NCI-H226 (cell line): ENCODE data around the gene SMIM1.
"Not testable (repeated sequence)": the region's sequence is repeated elsewhere in the genome, so short reads cannot be mapped to it uniquely, and the experiment has no call there.

Experiments used
- DNase-seq: peaks from one replicate; pipeline ENCODE4 v3.0.0-alpha.2; 2015

SMIM1 gene

GRCh38 chr1:3738943-3739342 is 33.6 kb upstream of the SMIM1 start:
- no peak for DNase-seq

DNA sequence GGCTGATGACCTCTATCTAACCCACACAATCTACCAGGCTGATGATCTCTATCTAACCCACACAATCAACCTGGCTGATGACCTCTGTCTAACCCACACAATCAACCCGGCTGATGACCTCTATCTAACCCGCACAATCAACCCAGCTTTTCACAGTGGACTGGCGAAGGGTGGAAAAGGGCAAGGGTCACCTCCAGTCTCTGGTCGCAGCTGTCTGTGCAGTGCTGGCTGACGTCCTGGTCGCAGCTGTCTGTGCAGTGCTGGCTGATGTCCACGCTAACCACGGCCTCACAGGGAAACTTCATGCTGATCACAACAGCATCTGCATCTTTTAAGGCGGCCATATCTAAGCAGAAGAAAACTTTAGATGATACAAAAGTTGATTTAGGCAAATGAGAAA is 32.5 kb upstream of the SMIM1 start:
- DNase-seq, result no peak

DNA sequence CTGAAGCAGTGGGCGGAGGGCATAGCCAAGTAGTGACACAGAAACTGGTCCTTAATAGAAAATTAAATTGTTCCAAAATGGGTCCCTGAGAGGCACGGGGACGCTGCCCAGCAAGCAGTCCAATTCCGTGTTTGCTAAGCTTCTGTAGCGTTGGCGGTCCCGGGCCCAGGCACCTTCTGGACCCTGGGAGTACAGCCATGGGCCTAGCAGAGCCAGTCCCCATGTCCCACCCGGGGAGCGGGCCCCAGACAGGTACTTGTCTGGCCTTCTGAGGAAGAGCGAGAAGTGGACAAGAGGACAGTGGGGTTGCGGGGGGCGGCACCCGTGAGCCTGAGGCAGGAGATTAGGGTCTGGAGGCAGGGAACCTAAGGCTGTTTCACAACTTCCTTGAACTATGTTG is 31.8 kb upstream of the SMIM1 start:
- DNase-seq, result no peak

DNA sequence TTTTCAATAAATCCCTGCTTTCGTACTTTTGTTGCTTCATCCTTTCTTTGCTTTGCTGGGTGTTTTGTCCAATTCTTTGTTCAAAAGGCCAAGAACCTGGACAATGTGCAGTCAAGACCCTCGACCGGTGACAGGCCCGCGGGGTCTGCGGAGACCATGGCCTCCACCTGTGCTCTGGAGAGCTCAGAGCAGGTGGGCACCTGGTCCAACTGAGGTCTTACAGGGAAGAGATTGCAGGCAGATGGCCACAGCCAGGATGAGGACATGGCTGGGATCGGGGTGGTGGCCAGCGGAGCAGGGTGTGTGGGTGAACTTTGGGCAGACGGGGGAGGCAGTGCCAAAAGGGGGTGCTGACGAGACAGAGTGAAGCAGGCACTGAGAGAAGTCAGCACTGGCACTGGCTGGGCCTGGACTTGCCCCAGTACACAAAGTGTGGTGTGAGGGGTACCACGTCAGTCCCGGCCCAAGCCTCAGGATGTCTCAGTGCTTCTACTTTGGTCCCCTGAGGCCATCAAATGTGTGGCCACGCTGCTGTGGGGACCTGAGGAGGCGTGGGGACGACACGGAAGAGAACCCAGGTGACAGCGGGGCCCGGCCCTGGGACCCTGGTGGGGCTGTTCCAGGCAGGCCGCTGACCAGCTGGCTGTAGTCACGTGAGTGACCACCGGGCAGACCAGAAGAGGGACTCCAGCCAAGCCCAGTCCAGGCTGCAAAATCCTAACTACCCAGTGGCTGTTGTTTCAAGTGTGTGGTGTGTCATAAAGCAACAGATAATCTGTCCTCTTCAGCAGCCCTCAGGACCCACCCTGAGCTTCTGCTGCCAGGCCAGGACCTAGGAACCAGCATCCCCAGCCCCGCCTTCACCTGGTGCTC is 30.7 kb upstream of the SMIM1 start:
- no peak for DNase-seq

DNA sequence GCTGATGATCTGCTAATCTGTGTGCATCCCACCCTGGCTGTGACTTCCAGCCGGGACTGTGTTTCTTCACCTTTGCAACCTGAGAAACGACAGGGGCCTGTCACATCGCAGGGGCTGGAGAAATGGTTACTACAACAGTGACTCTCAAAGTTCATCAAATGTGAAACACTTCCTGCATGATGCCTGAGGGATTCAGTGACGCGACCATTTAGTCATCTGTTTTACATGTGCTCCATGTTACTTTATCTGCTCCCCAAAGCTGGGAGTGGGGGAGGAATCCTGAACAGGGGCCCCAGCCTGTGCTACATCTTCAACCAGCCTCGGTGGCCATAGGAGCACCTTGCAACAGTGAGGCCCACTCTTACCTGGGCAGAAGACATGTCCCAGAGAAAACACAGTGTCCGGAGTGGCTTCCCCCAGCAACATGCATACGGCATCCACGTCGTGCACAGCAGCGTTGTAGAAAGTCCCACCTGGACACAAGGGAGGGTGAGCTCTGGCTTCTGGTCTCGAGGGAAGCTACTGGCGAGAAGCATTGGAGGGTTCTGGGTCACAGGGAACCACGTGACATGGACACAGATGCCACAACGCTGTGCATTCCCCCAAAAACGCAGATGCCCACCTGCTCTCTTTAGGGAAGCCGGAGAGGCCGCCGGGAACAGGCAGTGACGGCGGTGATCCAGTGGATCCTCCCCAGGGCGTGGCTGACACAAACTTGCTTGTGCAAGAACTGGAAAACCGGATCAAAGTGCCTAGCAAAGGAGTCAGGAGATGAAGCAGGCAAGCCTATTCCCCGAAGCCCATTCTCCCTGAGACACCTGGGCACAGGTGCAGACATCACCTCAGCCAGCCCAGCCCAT is 29.9 kb upstream of the SMIM1 start:
- DNase-seq, result no peak

DNA sequence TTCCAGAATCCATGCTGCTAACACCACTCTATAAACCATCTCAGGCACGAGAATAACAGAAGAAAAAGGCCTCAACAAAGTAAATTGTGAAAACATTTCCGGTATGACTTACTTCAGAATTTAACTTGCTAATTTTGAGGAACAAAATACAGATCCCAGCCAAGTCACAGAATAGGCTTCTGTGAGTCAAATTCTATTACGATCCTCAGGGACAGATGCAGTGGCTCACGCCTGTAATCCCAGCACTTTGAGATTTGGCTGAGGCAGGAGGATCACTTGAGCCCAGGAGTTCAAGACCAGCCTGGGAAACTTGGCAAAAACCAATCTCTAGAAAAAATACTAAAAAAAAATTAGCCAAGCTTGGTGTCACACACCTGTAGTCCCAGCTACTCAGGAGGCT is 29.1 kb upstream of the SMIM1 start:
- DNase-seq, result no peak

GRCh38 chr1:3743826-3744225 is 28.7 kb upstream of the SMIM1 start:
- DNase-seq, result no peak

DNA sequence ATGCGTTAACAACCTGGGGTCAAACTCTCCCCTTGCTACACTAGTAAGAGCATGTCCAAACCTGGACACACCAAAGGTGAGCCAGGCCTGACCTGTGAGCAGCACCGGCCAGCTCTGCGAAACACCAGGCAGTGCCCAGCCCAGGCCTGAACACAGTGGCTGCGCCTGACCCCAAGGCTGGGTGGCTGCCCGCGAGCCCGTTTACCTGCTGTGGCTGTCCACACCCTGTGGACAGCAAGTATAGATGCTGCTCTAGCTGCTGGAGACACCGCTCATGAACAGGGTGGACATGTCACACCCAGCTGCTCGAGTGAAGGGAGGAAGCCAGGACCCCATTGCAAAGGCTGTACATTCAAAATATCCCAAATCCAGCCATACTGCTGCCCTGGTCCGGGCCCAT is 27.9 kb upstream of the SMIM1 start:
- DNase-seq, result no peak

GRCh38 chr1:3745071-3745470 is 27.5 kb upstream of the SMIM1 start:
- no peak for DNase-seq

GRCh38 chr1:3745590-3746381 is 26.8 kb upstream of the SMIM1 start:
- no peak for DNase-seq

- no peak for DNase-seq
Observed at GRCh38 chr1:3746389-3746829, 26.1 kb upstream of the SMIM1 start.

DNA sequence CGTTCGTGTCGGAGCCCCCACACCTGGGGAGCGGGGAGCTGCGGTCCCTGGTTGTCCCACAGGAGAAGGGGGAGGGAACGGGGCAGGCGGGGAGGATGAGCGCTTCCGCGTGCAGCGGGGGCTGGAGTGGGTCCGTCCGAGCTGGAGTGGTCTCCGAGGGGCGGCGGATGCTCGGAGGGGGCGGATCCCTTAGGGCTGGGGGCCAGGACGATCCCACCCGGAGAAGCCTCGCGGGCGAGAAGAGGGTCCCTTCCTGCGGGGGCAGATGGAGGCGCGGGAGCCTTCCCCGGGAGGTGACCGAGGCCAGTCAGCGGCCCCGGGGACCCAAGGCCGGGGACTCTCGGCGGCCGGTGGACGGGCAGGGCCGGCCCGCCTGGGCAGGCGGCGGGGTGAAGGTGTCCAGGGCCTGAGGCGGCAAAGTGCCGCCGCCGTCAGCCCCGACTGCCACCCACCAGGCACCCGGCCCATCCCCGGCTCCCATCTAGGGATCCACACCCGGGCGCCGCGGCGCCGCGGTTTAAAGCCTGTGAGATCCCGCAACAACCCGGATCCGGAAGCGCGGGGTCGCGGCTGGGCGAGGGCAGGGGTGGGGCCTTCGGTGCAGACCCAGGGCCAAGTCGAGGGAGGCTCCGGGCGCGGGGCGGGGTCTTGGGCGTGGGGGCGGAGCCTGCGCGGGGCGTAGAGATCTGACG is 25.6 kb upstream of the SMIM1 start:
- peak; percentile 69 for DNase-seq

DNA sequence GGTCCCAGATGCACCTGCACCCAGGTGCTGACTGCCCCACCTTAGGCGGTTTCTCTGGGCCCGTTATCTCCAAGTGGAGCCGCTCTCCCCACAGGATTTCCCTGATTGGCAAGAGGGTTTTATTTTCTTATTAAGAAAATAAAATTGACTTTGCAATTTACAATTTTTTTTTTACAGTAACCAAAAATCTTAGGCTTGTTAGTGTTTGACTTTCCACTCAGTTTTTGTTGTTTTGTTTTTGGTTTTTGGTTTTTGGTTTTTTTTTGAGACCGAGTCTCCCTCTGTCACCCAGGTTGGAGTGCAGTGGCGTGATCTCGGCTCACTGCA is 25.1 kb upstream of the SMIM1 start:
- DNase-seq, result no peak

DNA sequence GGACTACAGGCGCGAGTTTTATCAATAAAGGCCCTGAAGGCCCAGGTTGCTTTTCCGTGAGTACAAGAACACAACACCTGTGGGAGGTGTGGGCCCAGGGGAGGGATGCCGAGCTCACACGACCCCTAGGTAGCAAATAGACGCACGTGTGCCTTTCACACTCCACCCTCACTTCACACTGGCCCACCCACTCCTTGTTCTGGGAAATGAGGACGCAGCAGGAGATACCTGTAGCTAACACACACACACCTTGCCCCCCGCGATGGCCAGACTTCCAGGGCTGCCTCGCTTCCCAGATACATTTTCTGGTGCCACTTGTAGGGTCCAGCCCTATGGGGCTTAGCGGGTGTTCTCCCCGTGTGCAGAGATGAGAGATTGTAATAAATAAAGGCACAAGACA is 24.6 kb upstream of the SMIM1 start:
- DNase-seq, result no peak

DNA sequence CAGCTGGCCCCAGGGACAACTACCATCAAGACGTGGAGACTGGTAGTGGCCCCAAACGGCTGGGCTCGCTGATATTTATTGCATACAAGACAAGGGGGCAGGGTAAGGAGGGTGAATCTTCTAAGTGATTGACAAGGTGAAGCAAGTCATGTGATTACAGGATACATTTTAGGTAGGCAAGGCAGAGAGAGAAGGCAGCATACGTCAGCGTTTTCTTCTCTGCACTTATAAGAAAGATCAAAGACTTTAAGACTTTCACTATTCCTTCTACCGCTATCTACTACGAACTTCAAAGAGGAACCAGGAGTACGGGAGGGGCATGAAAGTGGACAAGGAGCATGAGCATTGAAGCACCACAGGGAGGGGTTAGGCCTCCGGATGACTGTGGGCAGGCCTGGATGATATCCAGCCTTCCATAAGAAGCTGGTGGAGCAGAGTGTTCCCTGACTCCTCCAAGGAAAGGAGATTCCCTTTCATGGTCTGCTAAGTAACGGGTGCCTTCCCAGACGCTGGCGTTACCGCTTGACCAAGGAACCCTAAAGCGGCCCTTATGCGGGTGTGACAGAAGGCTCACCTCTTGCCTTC is 24.1 kb upstream of the SMIM1 start:
- DNase-seq, result not testable (repeated sequence)

DNA sequence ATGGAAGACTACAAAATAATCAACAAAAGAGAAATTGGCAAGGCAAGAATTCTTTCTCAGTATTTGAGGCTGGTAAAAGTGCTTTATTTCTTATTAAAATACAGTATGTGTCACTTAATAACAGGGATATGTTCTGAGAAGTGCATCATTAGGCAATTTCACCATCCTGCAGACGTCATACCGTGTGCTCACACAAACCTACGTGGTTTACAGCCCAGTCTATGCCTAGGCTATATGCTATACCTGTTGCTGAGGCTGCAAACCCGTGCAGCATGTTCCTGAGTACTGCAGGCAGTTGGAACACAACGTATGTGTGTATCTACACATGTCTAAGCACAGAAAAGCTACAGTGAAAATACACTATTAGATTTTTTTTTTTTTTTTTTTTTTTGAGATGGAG is 23.0 kb upstream of the SMIM1 start:
- DNase-seq, result no peak

DNA sequence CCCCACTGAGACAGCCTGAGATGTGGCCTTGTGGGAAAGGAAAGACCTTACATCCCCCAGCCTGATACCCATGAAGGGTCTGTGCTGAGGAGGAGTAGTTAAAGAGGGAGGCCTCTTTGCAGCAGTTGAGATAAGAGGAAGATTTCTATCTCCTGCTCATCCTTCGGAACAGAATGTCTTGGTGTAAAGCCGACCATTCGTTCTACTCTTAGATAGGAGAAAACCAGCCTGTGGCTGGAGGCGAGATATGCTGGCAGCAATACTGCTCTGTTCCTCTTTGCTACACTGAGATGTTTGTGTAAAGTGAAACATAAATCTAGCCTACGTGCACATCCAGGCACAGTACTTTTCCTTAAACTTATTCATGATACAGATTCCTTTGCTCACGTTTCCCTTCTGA is 21.8 kb upstream of the SMIM1 start:
- DNase-seq, result no peak

- DNase-seq, result no peak
Observed at GRCh38 chr1:3752400-3752945, 20.1 kb upstream of the SMIM1 start, which contains the start of gene CCDC27. Gene CCDC27 (plus strand): TSS chr1:3752450. CDS start chr1:3752482, 32 bp downstream.

DNA sequence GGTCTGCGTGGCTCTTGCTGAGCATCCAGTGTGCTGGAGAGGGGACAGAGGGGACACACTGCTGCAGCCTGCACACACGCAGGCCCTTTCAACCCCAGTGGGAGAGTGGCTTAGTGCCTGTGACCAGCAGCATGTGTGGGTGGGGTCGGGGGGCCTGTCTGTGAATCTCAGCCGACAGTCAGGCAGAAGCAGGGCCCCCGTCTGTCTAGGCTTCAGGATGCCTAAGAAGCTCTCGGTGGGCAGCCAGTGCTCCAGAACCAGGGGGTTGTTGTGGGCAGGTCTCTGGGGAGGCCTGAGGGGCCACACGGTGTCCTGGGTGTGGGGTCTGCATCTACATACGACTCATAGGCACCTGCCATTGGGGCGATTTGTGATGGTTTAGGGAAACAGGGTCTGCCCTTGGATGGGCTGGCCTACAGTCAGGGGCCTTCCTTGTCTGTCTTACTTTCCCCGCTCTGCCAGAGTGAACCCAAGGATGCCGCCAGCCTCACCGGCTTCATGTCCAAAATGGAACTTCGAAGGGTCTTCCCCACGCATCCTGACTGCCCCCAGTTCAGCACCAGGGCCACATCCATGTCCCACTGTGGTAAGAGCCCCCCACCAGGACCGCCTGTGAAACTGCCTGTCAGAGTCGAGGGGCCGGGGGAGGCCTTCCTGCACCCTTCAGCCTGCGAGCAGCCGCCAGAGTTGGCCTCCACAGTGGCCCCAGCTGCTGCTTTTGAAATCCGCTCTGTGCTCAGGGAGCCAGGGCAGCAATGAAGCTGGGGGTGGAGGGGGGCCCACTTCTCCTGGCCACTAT is 18.7 kb upstream of the SMIM1 start:
- DNase-seq, result no peak

GRCh38 chr1:3756394-3756793 is 16.2 kb upstream of the SMIM1 start:
- DNase-seq, result no peak

DNA sequence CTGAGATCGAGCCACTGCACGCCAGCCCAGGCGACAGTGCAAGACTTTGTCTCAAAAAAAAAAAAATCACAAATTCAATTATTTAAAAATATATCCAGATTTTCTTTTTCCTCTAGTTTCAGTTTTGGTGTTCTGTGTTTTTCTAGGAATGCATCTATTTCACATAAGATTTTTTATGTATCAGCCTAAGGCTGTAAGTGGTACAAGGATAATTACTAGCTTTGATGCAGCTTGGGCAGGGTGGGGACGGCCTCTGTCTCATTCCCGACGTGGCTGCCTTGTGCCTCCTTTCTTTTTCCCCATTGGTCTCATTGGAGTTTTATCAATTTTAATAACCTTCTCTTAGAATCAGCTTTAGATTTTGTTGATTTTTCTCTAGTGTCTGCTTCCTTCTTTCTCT is 13.4 kb upstream of the SMIM1 start:
- no peak for DNase-seq
